GM18517 (cell line): ENCODE measurements around the gene TSSK3.

ENCODE experiments used
- ATAC-seq: cut with Tn5 transposase; IDR thresholded peaks from one replicate; pipeline ENCODE4 v1.9.1; 2021; ENCODE audit warnings: mild to moderate bottlenecking, moderate library complexity; ENCODE audit not compliant: unreplicated experiment

TSSK3 gene

DNA sequence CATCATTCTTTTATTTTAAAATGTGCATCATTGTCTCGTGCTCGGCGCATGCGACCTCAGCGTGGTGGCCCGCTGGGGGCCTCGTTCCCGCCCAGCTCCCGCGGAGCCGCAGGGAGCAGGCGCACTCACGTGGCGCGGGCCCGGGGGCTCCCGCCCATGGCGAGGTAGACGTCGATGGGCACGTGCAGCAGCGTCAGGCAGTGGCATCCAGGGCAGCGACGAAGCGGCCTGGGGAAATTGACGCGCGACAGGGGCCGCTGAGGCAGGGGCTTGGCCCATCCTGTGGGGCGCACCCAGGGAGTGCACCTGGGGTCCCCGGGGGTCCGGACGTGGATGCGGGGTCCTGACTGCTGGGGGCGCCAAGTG lies 1.0 kb upstream of the TSSK3 start:
- no peak for ATAC-seq

DNA sequence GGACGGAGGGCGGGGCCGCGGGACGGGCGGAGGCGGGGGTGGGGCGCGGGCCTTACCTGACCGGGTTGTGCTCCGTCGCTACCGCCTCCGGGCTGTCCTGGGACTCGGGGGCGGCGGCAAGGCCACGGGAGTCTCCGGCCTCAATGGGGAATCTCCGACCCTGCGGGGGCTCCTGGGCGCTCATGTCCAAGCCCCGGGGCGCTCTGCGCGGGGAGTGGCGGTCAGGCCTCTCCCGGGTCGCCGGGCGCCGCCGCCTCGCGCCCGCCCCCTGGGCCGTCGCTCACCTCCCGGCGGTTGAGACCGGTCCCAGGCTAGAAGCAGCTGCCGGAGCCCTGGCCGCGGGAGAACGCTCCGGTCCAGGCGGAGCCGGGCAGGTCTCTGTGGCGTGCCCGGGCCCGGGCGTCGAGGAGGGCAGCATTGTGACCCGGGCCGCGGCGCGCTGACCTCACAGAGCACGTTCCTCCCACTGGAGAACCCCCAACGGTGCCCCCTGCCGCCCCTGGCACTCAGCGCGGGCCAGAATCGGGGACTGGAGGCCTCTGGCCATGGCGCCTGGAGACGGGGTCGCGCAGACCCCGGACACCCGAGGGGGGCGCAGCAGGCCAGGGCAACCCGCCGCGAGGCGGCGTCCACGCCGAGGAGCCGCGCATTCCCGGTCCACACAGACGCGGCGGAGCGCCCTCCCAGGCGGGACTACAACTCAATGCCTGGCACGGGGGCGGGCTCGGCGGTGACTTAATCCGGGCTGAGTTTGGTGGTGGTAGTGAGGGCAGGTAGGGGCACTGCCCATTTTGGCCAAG lies 465 bp upstream of the TSSK3 start:
- no peak for ATAC-seq

DNA sequence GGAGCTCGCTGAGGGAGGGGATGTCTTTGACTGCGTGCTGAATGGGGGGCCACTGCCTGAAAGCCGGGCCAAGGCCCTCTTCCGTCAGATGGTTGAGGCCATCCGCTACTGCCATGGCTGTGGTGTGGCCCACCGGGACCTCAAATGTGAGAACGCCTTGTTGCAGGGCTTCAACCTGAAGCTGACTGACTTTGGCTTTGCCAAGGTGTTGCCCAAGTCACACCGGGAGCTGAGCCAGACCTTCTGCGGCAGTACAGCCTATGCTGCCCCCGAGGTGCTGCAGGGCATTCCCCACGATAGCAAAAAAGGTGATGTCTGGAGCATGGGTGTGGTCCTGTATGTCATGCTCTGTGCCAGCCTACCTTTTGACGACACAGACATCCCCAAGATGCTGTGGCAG lies 1.4 kb downstream of the TSSK3 start:
- ATAC-seq = no peak

DNA sequence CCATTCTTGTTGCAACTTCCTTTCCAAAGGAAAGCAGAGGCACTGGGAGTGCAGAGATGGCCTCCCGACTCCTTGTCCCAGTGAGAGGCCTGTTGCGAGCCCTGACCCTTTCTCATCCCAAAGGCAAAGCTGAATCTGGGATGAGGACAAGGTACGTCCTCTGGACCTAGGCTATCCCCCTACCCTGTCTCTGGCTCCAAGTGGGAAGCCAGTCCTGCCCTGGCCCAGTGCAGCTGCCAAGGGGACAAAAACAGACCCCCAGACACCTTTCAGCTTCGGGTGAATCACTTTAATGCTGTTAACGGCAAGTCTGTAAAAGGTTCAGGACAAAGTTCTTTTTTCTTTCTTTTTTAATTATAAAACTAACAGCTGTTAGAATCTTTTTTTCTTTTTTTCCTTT lies 2.5 kb downstream of the TSSK3 start:
- ATAC-seq = no peak

DNA sequence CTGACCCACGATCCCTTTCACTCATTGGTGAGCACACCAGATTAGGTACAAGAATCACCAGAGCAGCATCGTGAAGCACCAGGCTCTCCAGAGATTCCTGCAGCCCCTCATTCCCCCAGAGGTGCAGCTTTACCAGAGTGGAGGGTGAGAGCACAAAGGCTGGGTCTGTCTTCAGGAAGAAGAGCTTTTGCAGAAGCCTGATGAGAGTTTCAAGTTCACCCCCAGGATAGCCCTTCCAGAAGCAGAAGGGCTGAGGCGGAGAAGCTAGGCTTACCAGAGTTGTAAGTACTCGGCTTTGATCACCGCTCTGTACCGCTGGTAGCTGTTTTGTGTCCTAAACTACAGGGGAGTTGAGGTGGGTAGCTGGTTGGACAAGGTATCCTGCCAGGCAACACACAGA lies 3.1 kb downstream of the TSSK3 start:
- no peak for ATAC-seq

DNA sequence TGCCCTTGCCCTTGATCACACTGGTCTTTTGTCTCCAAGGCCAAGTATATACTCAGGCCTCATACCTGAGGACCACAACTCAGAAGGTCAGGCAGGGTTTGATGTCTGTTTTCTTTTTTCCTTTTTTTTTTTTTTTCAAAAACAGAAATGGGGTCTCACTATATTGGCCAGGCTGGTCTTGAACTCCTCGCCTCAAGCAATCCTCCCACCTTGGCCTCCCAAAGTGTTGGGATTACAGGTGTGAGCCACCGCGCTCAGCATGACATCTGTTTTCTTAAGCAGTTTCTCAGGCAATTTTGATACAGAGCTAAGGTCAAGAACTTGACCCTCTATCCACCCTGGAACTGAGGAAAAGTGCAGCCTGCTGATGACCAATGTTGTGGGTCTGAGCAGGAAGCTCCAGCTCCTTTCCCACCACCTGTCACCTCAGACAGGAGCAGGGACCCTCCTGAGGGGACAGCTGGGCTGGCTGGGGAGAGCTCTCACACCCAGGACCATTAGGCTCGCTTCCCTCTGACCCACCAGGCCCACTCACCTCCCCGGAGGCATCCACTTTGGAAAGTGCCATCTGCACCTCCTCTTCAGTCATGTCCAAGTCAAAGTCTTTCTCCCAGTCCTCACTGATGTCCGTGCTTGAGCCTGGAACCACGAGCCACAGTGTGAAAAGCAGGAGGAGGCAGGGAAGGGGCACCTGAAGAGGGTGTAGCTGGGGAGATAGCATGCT lies 5.7 kb downstream of the TSSK3 start:
- no peak for ATAC-seq

DNA sequence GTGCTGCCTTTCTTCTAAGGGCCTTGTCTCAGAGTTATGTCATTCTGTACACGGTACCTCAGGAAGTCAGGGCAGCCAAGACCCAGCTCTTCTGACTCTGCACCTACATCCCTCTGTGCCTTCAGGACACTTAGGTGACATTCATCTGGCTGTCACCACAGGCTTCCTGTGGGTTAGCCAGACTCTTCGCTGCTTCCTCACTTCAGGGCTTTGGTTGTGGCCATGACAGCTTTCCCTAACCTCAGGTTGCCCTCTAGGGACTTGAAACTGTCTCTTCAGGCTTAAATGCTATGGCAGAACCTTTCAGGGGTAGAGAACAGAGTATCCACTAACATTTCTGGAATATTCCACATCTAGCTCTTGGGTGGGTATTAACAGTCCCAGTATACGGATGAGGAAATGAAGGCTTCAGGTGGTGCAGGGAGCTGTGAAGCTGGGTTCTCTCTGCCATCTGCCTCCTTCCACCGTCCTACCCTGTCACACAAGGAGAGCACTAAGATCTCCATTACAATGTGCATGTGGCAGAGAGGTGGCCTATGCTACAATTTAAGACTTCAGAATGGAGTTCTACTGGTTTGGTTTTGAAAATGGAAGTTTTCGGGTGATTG lies 9.9 kb downstream of the TSSK3 start:
- no peak for ATAC-seq

DNA sequence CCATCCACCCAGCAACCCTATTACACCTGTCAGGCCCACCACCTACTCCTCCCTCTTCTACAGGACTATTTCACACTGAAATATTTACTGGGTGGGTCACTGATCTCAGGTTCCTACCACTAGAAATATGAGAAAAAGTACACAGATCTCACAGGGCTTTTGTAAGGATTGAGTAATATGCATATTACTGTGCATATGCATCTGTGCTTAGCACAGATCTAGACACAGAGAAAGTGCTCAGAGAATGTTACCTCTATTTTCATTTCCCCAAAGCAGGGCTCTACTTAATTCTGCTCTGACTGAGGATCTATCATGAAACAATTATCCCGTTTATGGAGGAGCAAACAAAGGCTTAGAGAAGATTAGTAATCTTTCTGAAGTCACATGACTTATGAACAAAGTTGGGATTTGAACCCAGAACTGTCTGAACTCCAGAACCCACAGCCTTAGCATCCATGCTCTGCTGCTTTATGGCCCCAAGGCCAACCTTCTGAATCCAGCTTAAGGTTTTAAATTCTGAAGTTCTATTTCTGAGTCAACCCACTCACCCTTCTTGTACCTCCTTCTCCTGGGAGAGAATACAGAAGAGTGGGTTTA lies 11.8 kb downstream of the TSSK3 start:
- ATAC-seq = no peak

DNA sequence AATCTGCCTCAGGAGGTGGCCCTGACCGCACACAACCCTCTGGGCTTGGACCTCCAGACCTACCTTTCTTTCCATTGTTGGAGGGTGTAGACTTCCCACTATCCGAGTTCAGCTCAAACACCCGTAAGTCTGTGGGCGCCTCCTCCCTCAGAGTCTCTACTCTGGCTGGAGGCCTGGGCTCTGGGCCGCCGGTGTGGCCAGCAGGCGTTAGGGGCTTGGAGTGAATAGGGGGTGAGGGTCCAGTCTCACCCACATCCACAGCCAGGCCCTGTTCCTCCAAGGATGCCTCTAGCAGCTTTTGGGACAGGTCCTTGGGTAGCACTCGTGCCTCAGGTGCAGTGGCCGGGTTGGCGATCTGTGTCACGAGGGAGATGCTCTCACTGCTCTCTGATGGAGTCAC lies 13.9 kb downstream of the TSSK3 start:
- no peak for ATAC-seq

DNA sequence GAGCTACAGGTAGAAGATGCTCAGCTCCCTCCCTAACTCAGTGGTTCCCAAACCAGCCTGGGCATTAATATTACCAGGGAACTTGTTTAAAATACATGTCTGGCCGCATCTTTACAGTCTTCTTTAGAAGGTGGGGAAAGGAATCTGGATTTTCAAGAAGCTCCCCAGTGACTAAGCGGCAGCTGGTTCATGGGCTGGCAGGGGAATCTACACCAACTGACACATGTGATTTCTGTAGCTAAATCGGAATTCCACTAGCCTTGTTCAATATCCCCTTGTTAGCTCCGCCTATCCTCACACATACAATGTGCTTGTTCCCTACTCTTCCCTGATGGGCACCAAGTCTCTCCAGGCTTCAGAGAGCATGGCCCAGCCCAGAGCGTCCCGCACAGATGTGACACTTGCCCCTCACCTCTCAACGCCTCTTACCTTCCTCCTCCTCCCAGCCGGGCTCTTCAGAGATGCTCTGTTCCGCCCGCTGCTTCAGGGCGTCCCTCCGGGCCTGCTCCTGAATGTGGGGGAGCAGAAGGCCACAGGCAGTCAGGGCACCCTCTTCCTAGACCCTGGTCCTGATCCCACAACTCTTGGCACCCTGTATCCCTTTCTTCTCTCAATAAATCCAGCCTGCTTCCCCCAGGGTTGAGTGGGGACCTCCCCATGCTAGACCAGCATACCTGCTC lies 15.3 kb downstream of the TSSK3 start:
- no peak for ATAC-seq

DNA sequence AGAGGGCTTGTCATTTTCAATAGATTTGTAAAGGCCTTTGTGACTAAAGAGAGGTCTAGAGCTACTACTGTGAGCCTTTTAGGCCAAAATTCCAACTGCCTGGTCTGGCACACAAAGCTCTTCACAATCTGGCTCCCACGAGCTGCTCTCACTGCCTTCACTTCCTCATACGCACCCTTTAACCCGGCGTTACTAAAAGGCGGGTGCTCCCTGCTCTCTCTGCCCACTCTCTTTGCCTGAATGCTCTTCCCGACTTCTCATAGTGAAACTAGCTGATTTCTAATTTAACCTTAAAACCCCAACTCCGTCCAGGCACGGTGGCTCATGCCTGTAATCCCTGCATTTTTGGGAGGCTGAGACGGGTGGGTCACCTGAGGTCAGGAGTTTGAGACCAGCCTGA lies 17.7 kb downstream of the TSSK3 start:
- no peak for ATAC-seq

DNA sequence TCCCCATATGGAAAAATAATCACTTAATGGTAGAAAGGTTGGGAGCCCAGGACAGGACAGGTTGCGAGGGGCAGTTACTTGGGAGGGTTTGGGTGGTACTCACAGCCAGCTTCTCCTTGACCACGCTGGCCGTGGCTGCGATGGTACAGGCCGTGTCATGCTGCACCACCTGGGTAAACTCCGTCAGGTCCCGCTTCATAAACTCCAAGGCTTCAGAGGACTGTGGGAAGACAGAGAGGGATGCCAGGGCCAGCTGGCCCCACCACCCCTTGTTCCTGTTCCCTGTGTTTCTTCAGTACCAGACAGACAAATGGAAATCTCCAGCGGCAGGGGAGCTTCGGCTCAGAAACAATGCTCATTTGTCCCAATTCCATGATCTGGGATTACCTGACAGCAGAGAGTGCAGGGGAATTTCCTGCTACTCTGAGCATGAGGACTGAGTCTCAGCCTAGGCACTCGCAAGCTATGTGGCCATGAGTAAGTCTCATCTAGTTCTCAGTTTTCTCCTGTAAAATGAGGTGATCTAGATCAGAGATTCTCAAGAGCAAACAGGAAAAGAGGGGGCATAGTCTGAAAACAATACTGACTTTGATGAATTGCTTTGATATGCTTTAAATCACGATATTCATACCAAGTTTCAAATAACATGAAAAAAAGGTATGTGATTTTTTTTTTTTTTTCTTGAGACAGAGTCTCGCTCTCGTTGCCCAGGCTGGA lies 24.5 kb downstream of the TSSK3 start:
- no peak for ATAC-seq

DNA sequence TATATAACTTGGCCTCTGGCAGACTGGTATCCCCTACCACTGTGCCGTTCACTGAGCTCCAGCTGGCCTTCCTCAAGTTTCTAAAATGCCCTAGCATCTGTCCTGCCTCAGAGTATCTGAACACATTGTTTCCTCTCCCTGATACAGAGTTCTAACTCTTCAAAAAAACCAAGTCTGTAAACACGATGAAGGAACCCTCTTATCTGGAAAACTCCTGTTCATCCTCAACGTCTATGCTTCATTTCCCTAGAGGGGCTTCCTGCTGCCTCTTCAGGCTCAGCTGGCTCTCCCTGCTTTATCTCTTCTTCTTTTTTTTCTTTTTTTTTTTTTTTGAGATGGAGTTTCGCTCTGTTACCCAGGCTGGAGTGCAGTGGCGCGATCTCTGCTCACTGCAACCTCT lies 26.3 kb downstream of the TSSK3 start:
- ATAC-seq = no peak

DNA sequence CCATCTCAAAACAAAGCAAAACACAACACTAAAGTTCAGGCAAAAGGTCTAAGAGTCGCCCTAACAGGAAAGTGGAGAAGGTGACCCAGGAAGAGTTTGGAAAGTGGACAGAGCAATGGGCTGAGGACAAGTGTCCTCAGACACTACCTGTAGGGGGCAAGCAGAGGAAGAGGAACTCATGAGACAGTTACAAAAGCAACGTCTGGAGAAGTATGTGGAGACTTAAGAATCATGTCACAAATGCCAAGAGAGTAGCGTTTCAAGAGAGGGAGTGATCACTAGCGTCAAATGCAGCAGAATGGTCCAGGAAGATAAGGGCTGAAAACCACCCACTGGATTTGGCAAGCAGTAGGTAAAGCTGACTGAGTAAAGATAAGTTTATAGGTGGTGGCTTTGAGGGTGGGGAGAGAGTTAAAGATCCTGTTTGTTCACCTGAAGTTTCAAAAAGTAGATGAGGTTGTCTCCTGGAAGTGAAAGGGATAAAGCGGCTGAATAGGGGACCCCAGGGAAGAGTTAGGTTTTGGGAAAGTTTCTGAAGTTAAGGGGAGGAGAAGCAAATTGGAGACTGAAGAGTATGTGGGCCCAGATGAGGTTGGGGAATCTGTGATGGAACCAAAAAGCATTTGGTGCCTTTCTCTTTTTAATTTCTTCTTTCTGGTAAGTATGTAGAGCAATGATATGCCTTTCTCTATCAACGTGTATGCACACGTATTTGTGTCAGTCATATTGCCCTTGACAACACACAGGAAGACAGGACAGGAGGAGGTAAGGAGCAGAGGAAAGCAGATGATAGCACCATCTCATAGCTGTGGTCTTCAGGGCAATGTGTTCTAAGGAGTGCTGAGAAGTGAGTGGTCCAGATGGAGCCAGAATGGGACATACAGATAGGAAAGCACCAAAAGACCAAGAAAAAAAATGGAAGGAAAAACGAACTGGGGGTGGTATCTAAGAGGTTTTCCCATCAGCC lies 28.8 kb downstream of the TSSK3 start:
- no peak for ATAC-seq

DNA sequence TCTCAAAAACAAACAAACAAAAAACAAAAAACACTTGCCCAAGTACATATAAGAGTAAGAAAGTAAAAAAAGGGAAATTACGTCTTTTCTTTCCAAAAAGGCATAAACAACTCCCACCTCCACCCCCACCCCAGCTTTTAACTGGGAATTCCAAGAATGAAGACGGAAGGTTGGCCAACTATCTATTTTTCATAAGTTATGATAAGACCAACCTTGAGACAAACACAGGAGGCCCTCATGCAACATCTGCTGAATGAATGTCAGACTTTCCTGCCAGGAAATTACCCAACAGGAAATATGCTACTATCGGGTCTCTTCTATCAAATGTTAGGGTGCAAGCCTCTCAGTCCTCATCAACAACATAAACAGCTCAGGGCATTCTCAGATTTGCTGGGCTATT lies 30.0 kb downstream of the TSSK3 start:
- no peak for ATAC-seq

DNA sequence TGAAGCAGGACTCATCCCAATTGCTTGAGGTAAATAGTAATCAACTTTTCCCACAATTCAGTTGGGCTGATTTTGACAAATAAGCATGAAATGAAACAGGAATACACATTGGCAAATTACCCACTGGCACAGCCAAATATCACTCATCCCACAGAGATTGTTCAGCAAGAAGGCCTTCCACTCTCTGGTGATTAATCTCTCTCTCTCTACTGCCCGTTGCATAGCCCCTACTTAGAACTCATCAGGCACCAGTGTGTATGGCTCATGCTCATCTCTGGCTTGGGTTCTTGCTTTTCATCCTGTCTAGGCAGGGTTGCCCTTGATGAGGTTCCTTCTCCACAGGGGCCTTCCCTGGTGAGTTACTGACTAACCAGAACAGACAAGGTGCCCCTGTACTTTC lies 30.8 kb downstream of the TSSK3 start:
- ATAC-seq = no peak

DNA sequence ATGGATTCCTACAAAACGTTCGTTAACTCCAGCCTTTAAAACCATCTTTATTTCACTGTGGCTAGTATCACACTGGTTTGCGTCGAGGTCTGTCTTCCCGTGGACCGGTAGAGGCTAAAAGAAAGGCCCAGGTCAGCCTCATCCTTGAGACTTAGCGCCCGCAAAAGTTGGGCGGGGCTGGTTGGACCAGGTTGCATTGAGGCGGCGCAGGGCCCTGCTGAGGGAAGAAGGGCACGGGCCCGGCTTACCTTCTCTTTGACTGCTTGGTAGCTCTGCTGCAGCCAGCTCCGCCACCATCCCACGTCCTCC lies 31.4 kb downstream of the TSSK3 start:
- no peak for ATAC-seq

DNA sequence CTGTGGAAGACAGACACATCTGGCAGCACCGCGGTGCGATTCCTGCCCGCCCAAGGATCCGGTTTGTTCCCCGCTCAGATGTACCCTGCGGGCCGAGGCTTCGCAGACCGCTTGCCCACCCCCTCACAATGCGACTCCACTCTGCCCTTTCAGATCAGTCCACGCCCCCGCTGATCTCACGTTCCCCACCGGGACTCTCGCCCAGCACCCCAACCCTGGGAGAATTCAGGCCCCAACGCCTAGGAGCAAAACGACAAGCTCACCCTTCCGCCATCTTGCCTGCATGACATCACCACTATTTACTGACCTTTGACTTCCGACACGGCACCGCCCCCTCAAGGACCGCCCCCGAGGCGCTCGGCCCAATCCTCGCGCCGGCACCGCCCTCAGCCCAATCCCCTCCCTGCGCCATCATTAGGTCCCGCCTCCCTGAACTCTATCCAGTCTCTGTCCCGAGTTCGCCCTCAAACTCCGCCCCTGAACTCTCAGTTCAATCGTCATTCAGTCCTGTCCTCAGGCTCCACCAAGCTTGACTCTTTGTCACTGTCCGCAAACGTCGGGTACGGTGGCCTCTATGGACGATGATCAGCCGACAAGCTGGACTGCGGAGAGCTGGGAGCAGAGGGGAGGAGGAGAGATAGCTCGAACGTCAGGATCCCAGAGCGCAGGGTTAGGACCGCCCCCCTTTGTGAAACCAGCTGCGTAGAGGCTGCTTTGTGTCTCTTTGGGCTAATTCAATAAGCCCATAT lies 32.0 kb downstream of the TSSK3 start, which contains the start of gene BSDC1:
BSDC1 (minus strand) TSS at position 301 of the 749 bp plus-strand sequence; CDS start at position 274, 27 bp downstream.
- peak; percentile 97 for ATAC-seq
